Stimulated activated CD4-positive, alpha-beta T cell treated with anti-CD3 and anti-CD28 coated beads, Interleukin-1b, Interleukin-23, amount 100 ng/mL, for 1 hour (primary cell): Measurements from ENCODE around the gene OR52R1.
"Not testable (repeated sequence)": the region's sequence is repeated elsewhere in the genome, so short reads cannot be mapped to it uniquely, and the experiment has no call there.

Source experiments
- DNase-seq, 2 donors: peaks; one replicate each; pipeline ENCODE4 v3.0.0-alpha.2; 2020; ENCODE audit warnings: low read depth in 2 of 2

Gene OR52R1

GRCh38 chr11:4804280-4804679 is at the start of gene OR52R1:
Gene OR52R1 (minus strand): TSS chr11:4804380. CDS start chr11:4804380, 0 bp downstream.
- no peak for DNase-seq

- DNase-seq = no peak
Measured at GRCh38 chr11:4851033-4851432, 46.9 kb upstream of the OR52R1 start.

- DNase-seq = no peak
Measured at GRCh38 chr11:4848908-4849532, 44.8 kb upstream of the OR52R1 start, which contains the start of gene OR51S1. Gene OR51S1 (minus strand): TSS chr11:4849208. CDS start chr11:4849208, 0 bp downstream.

GRCh38 chr11:4839851-4840549 is 35.8 kb upstream of the OR52R1 start:
- no peak for DNase-seq

- no peak for DNase-seq
Measured at GRCh38 chr11:4830909-4831308, 26.7 kb upstream of the OR52R1 start.

GRCh38 chr11:4830346-4830745 is 26.2 kb upstream of the OR52R1 start:
- no peak for DNase-seq

GRCh38 chr11:4826425-4826824 is 22.2 kb upstream of the OR52R1 start:
- no peak for DNase-seq

GRCh38 chr11:4825132-4825531 is 21.0 kb upstream of the OR52R1 start:
- DNase-seq = no peak

- DNase-seq = no peak
Measured at GRCh38 chr11:4821021-4821420, 16.8 kb upstream of the OR52R1 start, which contains the start of gene OR51F2. Gene OR51F2 (plus strand): TSS chr11:4821321. CDS start chr11:4821422, 101 bp downstream.

- DNase-seq = no peak
Measured at GRCh38 chr11:4809246-4809645, 5.1 kb upstream of the OR52R1 start.

- no peak for DNase-seq
Measured at GRCh38 chr11:4808476-4808875, 4.3 kb upstream of the OR52R1 start.

GRCh38 chr11:4801316-4801715 is 2.9 kb downstream of the OR52R1 start:
- not testable (repeated sequence) for DNase-seq

GRCh38 chr11:4798427-4799183 is 5.6 kb downstream of the OR52R1 start:
- DNase-seq = no peak

GRCh38 chr11:4797206-4797605 is 7.0 kb downstream of the OR52R1 start:
- DNase-seq = no peak

GRCh38 chr11:4782454-4782853 is 21.7 kb downstream of the OR52R1 start:
- DNase-seq = no peak

GRCh38 chr11:4769838-4770237 is 34.3 kb downstream of the OR52R1 start, which contains the start of gene OR51F1:
Gene OR51F1 (minus strand): TSS chr11:4769938. CDS start chr11:4769938, 0 bp downstream.
- DNase-seq = no peak

- no peak for DNase-seq
Measured at GRCh38 chr11:4768094-4768493, 36.1 kb downstream of the OR52R1 start.

- DNase-seq = no peak
Measured at GRCh38 chr11:4766420-4767043, 37.6 kb downstream of the OR52R1 start.

- no peak for DNase-seq
Measured at GRCh38 chr11:4763096-4763495, 41.1 kb downstream of the OR52R1 start.
